HepG2 (cell line): ENCODE results near the gene B4GALT3. TPM values are rescaled to one million over a fixed set of nuclear protein-coding genes. Genes with fewer than 3 reads are reported as not detected.

Experiments used
- CCDC6 ChIP-seq: sonication (generic); formaldehyde crosslinking; IDR thresholded peaks from 2 replicates; pipeline ENCODE4 v1.8.1; 2022; ENCODE audit warnings: mild to moderate bottlenecking, missing genetic modification reagents, moderate library complexity
- CENPX ChIP-seq: sonication (generic); formaldehyde crosslinking; IDR thresholded peaks from 2 replicates; pipeline ENCODE4 v1.9.0; 2021; ENCODE audit warnings: mild to moderate bottlenecking, missing genetic modification reagents, moderate library complexity
- DDIT3 ChIP-seq: sonication (generic); formaldehyde crosslinking; IDR thresholded peaks from 2 replicates; pipeline ENCODE4 v1.4.0; 2020; ENCODE audit warnings: mild to moderate bottlenecking, missing genetic modification reagents
- DNMT3B ChIP-seq: conservative IDR thresholded peaks from 2 replicates; pipeline ENCODE4 v1.6.1; 2016; ENCODE audit warnings: missing biosample characterization, control low read depth
- ELF1 ChIP-seq: sonication (generic); formaldehyde crosslinking; IDR thresholded peaks from 2 replicates; pipeline ENCODE4 v1.4.0; 2020; ENCODE audit warnings: missing genetic modification reagents
- FOSL2 ChIP-seq: sonication (generic); formaldehyde crosslinking; IDR thresholded peaks from 2 replicates; pipeline ENCODE4 v1.4.0; 2020; ENCODE audit warnings: missing genetic modification reagents
- HNF4A ChIP-seq: sonication (generic); formaldehyde crosslinking; IDR thresholded peaks from 2 replicates; pipeline ENCODE4 v1.4.0; 2020; ENCODE audit warnings: missing genetic modification reagents
- PAX8 ChIP-seq: sonication (generic); formaldehyde crosslinking; IDR thresholded peaks from 2 replicates; pipeline ENCODE4 v1.8.0; 2022; ENCODE audit warnings: mild to moderate bottlenecking, missing genetic modification reagents, borderline replicate concordance
- PITX1 ChIP-seq: sonication (generic); formaldehyde crosslinking; IDR thresholded peaks from 2 replicates; pipeline ENCODE4 v1.5.1; 2020; ENCODE audit warnings: mild to moderate bottlenecking, missing genetic modification reagents
- POLR2A ChIP-seq, 2 experiments: IDR thresholded peaks; 2 replicates each; pipeline ENCODE4 v1.6.1; 2011; ENCODE audit warnings: low read depth in 2 of 2, low read length in 2 of 2, mild to moderate bottlenecking in 1 of 2, moderate library complexity in 1 of 2; ENCODE audit not compliant: insufficient read depth in 1 of 2
- RBM39 ChIP-seq: fragments of 200-400 bp; formaldehyde crosslinking; IDR thresholded peaks from one replicate; pipeline ENCODE4 v1.6.1; 2018; ENCODE audit warnings: antibody characterized with exemption, mild to moderate bottlenecking, low read depth, low read length; ENCODE audit not compliant: poor library complexity, severe bottlenecking
- SMAD3 ChIP-seq: sonication (generic); formaldehyde crosslinking; IDR thresholded peaks from 2 replicates; pipeline ENCODE4 v1.4.0; 2020; ENCODE audit warnings: missing genetic modification reagents
- SMYD3 ChIP-seq: sonication (generic); formaldehyde crosslinking; IDR thresholded peaks from 2 replicates; pipeline ENCODE4 v1.8.1; 2023; ENCODE audit warnings: mild to moderate bottlenecking, missing genetic modification reagents
- SNRNP70 ChIP-seq: fragments of 200-400 bp; formaldehyde crosslinking; IDR thresholded peaks from 2 replicates; pipeline ENCODE4 v1.6.1; 2017; ENCODE audit warnings: mild to moderate bottlenecking, low read depth, low read length, moderate library complexity
- SP140L ChIP-seq: sonication (generic); formaldehyde crosslinking; IDR thresholded peaks from 2 replicates; pipeline ENCODE4 v1.4.0; 2020; ENCODE audit warnings: missing genetic modification reagents, borderline replicate concordance
- TAF1 ChIP-seq: sonication (generic); formaldehyde crosslinking; IDR thresholded peaks from 2 replicates; pipeline ENCODE4 v1.4.0; 2020; ENCODE audit warnings: missing genetic modification reagents
- TP53 ChIP-seq: sonication (generic); formaldehyde crosslinking; conservative IDR thresholded peaks from 2 replicates; pipeline ENCODE4 v1.4.0; 2020; ENCODE audit warnings: missing genetic modification reagents
- ZFP37 ChIP-seq: sonication (generic); formaldehyde crosslinking; IDR thresholded peaks from 2 replicates; pipeline ENCODE4 v1.4.0; 2020; ENCODE audit warnings: missing genetic modification reagents, borderline replicate concordance
- ZNF574 ChIP-seq: sonication (generic); formaldehyde crosslinking; IDR thresholded peaks from 2 replicates; pipeline ENCODE4 v1.4.0; 2020; ENCODE audit warnings: missing genetic modification reagents
- ZNF781 ChIP-seq: sonication (generic); formaldehyde crosslinking; IDR thresholded peaks from 2 replicates; pipeline ENCODE4 v1.5.1; 2020; ENCODE audit warnings: borderline replicate concordance, mild to moderate bottlenecking, missing genetic modification reagents; ENCODE audit errors: not compliant biosample characterization
- ZNF800 ChIP-seq: sonication (generic); formaldehyde crosslinking; IDR thresholded peaks from 2 replicates; pipeline ENCODE4 v1.4.0; 2020; ENCODE audit warnings: missing genetic modification reagents
- ZZZ3 ChIP-seq: sonication (generic); formaldehyde crosslinking; IDR thresholded peaks from 2 replicates; pipeline ENCODE4 v1.4.0; 2020; ENCODE audit warnings: missing genetic modification reagents, mild to moderate bottlenecking, borderline replicate concordance
- polyA plus RNA-seq, 8 experiments: library from polyadenylated mRNA; depleted of rRNA in 3 of 8; stranded (reverse) in 7 of 8; unstranded in 1 of 8; fragments of >200 nt; fragmentation: Illumina TruSeq in 4 of 8; extraction: Trizol in 4 of 8; gene quantifications; 2 replicates each; pipeline versions ENCODE4 v1.2.1 to v1.2.3, GENCODE V29; 2011 to 2016; ENCODE audit warnings: low read depth in 4 of 8, missing spikeins in 1 of 8, mixed read lengths in 1 of 8; ENCODE audit not compliant: insufficient read depth in 1 of 8
- total RNA-seq, 5 experiments: library from RNA; depleted of rRNA; stranded (reverse); fragments of >200 nt; fragmentation: Illumina TruSeq; extraction: Trizol; gene quantifications; 2 replicates each; pipeline ENCODE4 v1.2.3, GENCODE V29; 2016; ENCODE audit warnings: low read depth in 1 of 5
- TF ChIP-seq, protein P1 (sequence below): sonication (generic); formaldehyde crosslinking; conservative IDR thresholded peaks from 2 replicates; pipeline ENCODE4 v1.8.1; 2023; ENCODE audit warnings: missing genetic modification reagents
- TF ChIP-seq, protein P2 (sequence below): IDR thresholded peaks from 2 replicates; pipeline ENCODE4 v1.6.1; 2016; ENCODE audit warnings: mild to moderate bottlenecking, missing biosample characterization, missing genetic modification reagents

B4GALT3 gene
- total and polyA plus RNA-seq, 2 of the 13 experiments (the other 11 are each of a cell fraction or from before 2014, with no cell fraction given) = 35.6 to 40.4 TPM

- no peak for TF ChIP-seq DDIT3 (CRISPR knock-in tag)
- no peak for TF ChIP-seq DNMT3B (CRISPR knock-in tag)
- TF ChIP-seq, protein P1, sequence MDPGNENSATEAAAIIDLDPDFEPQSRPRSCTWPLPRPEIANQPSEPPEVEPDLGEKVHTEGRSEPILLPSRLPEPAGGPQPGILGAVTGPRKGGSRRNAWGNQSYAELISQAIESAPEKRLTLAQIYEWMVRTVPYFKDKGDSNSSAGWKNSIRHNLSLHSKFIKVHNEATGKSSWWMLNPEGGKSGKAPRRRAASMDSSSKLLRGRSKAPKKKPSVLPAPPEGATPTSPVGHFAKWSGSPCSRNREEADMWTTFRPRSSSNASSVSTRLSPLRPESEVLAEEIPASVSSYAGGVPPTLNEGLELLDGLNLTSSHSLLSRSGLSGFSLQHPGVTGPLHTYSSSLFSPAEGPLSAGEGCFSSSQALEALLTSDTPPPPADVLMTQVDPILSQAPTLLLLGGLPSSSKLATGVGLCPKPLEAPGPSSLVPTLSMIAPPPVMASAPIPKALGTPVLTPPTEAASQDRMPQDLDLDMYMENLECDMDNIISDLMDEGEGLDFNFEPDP (CRISPR knock-in tag) = no peak
- no peak; the same call in 1 of the 2 replicates for TF ChIP-seq ZFP37
- TF ChIP-seq SNRNP70 = 0 out of 2 replicates have a peak, but pooled peaks have one; percentile 5
- TF ChIP-seq ZZZ3 (CRISPR knock-in tag) = no peak
- TF ChIP-seq POLR2A (IDR thresholded peaks at IDR 0.05; ENCODE audit: insufficient read depth in 1 of 2, low read depth in 2 of 2, low read length in 2 of 2) = peak; percentile 45 to 49; a peak in 3 of 4 replicates
- TF ChIP-seq PITX1 (CRISPR knock-in tag) = no peak
- TF ChIP-seq ZNF781 = peak; percentile 15
- TF ChIP-seq ZNF574 (CRISPR knock-in tag) = no peak
- TF ChIP-seq HNF4A = no peak
- no peak for TF ChIP-seq SP140L
- TF ChIP-seq ZNF800 = 0 out of 2 replicates have a peak, but pooled peaks have one; percentile 34
- peak; percentile 47; the same call in 1 of the 2 replicates for TF ChIP-seq TAF1 (CRISPR knock-in tag)
- no peak for TF ChIP-seq RBM39
- TF ChIP-seq, protein P2, sequence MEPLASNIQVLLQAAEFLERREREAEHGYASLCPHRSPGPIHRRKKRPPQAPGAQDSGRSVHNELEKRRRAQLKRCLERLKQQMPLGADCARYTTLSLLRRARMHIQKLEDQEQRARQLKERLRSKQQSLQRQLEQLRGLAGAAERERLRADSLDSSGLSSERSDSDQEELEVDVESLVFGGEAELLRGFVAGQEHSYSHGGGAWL = no peak
- TF ChIP-seq ELF1 (CRISPR knock-in tag) = no peak
- TF ChIP-seq FOSL2 (CRISPR knock-in tag) = no peak
- no peak for TF ChIP-seq PAX8 (CRISPR knock-in tag)
- peak; percentile 20; the same call in 1 of the 2 replicates for TF ChIP-seq CCDC6
- TF ChIP-seq SMAD3 (CRISPR knock-in tag) = peak; percentile 42; the same call in 1 of the 2 replicates
- TF ChIP-seq TP53 (CRISPR knock-in tag) = no peak
- TF ChIP-seq SMYD3 (CRISPR knock-in tag) = no peak; the same call in 1 of the 2 replicates
- no peak for TF ChIP-seq CENPX (CRISPR knock-in tag)
Measured at GRCh38 chr1:161222175-161223019, 45.1 kb upstream of the B4GALT3 start (continued).
